ENCODE data around the gene KPNA6.

KPNA6 gene

DNA sequence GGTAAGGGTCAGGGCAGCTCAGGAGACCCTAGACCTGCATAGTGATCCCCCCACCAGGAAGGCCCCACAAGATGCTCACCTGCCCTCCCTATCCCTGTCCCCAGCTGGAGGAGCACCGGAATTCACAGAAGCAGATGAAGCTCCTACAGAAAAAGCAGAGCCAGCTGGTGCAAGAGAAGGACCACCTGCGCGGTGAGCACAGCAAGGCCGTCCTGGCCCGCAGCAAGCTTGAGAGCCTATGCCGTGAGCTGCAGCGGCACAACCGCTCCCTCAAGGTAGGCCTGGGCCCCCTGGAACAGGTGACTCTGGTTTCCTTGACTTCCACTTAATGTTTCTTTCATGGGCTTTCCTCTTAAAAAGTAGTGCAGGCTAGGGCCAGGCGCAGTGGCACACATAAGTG lies 80.0 kb downstream of the KPNA6 start:
- DNase-seq (ENCODE audit: low read depth in 1 of 2, low spot score in 1 of 2) = no peak
- Histone ChIP-seq H3K27ac (replicated peaks) (no peak overlapping the region), H3K4me3 (replicated peaks; ENCODE audit: insufficient read depth, low read length) (no peak overlapping the region), H3K27me3 (ENCODE audit: insufficient read depth, poor library complexity, severe bottlenecking) (no peaks in the 10 kb centered on the region)
- TF ChIP-seq SPI1 (IDR thresholded peaks at IDR 0.05; ENCODE audit: borderline replicate concordance, low read depth) (no peak), GABPA (IDR thresholded peaks at IDR 0.05; ENCODE audit: low read depth) (no peak), POLR2AphosphoS5 (IDR thresholded peaks at IDR 0.05; ENCODE audit: low read depth) (no peak), CTCF (IDR thresholded peaks at IDR 0.05; ENCODE audit: insufficient read depth, low read length) (no peak)
- TF ChIP-seq, protein P1, sequence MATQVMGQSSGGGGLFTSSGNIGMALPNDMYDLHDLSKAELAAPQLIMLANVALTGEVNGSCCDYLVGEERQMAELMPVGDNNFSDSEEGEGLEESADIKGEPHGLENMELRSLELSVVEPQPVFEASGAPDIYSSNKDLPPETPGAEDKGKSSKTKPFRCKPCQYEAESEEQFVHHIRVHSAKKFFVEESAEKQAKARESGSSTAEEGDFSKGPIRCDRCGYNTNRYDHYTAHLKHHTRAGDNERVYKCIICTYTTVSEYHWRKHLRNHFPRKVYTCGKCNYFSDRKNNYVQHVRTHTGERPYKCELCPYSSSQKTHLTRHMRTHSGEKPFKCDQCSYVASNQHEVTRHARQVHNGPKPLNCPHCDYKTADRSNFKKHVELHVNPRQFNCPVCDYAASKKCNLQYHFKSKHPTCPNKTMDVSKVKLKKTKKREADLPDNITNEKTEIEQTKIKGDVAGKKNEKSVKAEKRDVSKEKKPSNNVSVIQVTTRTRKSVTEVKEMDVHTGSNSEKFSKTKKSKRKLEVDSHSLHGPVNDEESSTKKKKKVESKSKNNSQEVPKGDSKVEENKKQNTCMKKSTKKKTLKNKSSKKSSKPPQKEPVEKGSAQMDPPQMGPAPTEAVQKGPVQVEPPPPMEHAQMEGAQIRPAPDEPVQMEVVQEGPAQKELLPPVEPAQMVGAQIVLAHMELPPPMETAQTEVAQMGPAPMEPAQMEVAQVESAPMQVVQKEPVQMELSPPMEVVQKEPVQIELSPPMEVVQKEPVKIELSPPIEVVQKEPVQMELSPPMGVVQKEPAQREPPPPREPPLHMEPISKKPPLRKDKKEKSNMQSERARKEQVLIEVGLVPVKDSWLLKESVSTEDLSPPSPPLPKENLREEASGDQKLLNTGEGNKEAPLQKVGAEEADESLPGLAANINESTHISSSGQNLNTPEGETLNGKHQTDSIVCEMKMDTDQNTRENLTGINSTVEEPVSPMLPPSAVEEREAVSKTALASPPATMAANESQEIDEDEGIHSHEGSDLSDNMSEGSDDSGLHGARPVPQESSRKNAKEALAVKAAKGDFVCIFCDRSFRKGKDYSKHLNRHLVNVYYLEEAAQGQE (IDR thresholded peaks at IDR 0.05; ENCODE audit: insufficient replicate concordance, low read depth) = no peak

GRCh38 chr1:32192220-32192948 lies 84.5 kb downstream of the KPNA6 start:
- Histone ChIP-seq H3K4me3 (replicated peaks; ENCODE audit: insufficient read depth, low read length) (no peak overlapping the region), H3K27ac (replicated peaks) (no peak overlapping the region), H3K27me3 (ENCODE audit: insufficient read depth, poor library complexity, severe bottlenecking) (no peaks in the 10 kb centered on the region)
- TF ChIP-seq POLR2AphosphoS5 (IDR thresholded peaks at IDR 0.05; ENCODE audit: low read depth) (no peak), GABPA (IDR thresholded peaks at IDR 0.05; ENCODE audit: low read depth) (no peak), SPI1 (IDR thresholded peaks at IDR 0.05; ENCODE audit: borderline replicate concordance, low read depth) (no peak), CTCF (IDR thresholded peaks at IDR 0.05; ENCODE audit: insufficient read depth, low read length) (no peak)
- TF ChIP-seq, protein P1 (IDR thresholded peaks at IDR 0.05; ENCODE audit: insufficient replicate concordance, low read depth) = no peak
- no peak for DNase-seq (ENCODE audit: low read depth in 1 of 2, low spot score in 1 of 2)

GRCh38 chr1:32194984-32195383 lies 87.1 kb downstream of the KPNA6 start:
- no peak for DNase-seq (ENCODE audit: low read depth in 1 of 2, low spot score in 1 of 2)
- TF ChIP-seq SPI1 (IDR thresholded peaks at IDR 0.05; ENCODE audit: borderline replicate concordance, low read depth) = no peak
- TF ChIP-seq GABPA (IDR thresholded peaks at IDR 0.05; ENCODE audit: low read depth) = no peak
- TF ChIP-seq, protein P1 (IDR thresholded peaks at IDR 0.05; ENCODE audit: insufficient replicate concordance, low read depth) = no peak
- no peak for TF ChIP-seq POLR2AphosphoS5 (IDR thresholded peaks at IDR 0.05; ENCODE audit: low read depth)
- TF ChIP-seq CTCF (IDR thresholded peaks at IDR 0.05; ENCODE audit: insufficient read depth, low read length) = no peak
- H3K27me3 ChIP-seq (ENCODE audit: insufficient read depth, poor library complexity, severe bottlenecking) = no peaks in the 10 kb centered on the region
- H3K4me3 ChIP-seq (replicated peaks; ENCODE audit: insufficient read depth, low read length) = no peak overlapping the region
- no peak overlapping the region for H3K27ac ChIP-seq (replicated peaks)
